H9 (cell line): ENCODE data around the gene OR10A3. TPM values are rescaled to one million over a fixed set of nuclear protein-coding genes. Genes with fewer than 3 reads are reported as not detected.

ENCODE experiments used
- DNase-seq: peaks from one replicate; pipeline ENCODE4 v3.0.0-alpha.2; 2017
- H2AFZ ChIP-seq: one replicate; pipeline ENCODE4 v1.6.1; 2013; ENCODE audit warnings: mild to moderate bottlenecking, low read length, control low read depth, moderate library complexity
- H2AK5ac ChIP-seq: 2 replicates; pipeline ENCODE4 v1.6.1; 2013; ENCODE audit warnings: low read length, control low read depth, mixed read lengths; ENCODE audit not compliant: insufficient read length
- H2BK120ac ChIP-seq: one replicate; pipeline ENCODE4 v1.6.1; 2013; ENCODE audit warnings: low read depth, mild to moderate bottlenecking, low read length, control low read depth, inconsistent platforms; ENCODE audit not compliant: poor library complexity, severe bottlenecking
- H2BK12ac ChIP-seq: 2 replicates; pipeline ENCODE4 v1.6.1; 2013; ENCODE audit warnings: low read length, control low read depth, mixed read lengths, low read depth; ENCODE audit not compliant: insufficient read length
- H2BK15ac ChIP-seq: 2 replicates; pipeline ENCODE4 v1.6.1; 2013; ENCODE audit warnings: low read depth, low read length, control low read depth
- H2BK20ac ChIP-seq: one replicate; pipeline ENCODE4 v1.6.1; 2013; ENCODE audit warnings: low read depth, mild to moderate bottlenecking, low read length, control low read depth, inconsistent platforms; ENCODE audit not compliant: poor library complexity, severe bottlenecking
- H2BK5ac ChIP-seq: 2 replicates; pipeline ENCODE4 v1.6.1; 2013; ENCODE audit warnings: low read length, control low read depth, mixed read lengths; ENCODE audit not compliant: insufficient read length
- H3K14ac ChIP-seq: 2 replicates; pipeline ENCODE4 v1.6.1; 2013; ENCODE audit warnings: low read length, control low read depth; ENCODE audit not compliant: insufficient read depth
- H3K18ac ChIP-seq: 2 replicates; pipeline ENCODE4 v1.6.1; 2013; ENCODE audit warnings: low read depth, mild to moderate bottlenecking, mixed read lengths, low read length, control low read depth; ENCODE audit not compliant: insufficient read length
- H3K23ac ChIP-seq: 2 replicates; pipeline ENCODE4 v1.6.1; 2013; ENCODE audit warnings: low read length, control low read depth, mixed read lengths, low read depth; ENCODE audit not compliant: insufficient read length
- H3K23me2 ChIP-seq: 2 replicates; pipeline ENCODE4 v1.6.1; 2013; ENCODE audit warnings: low read depth, mild to moderate bottlenecking, mixed read lengths, low read length, control low read depth; ENCODE audit not compliant: insufficient read length, poor library complexity, severe bottlenecking
- H3K27ac ChIP-seq: 2 replicates; pipeline ENCODE4 v1.5.1; 2013; ENCODE audit warnings: low read length, control low read depth, mixed read lengths, low read depth; ENCODE audit not compliant: insufficient read length
- H3K27me3 ChIP-seq: 2 replicates; pipeline ENCODE4 v1.6.1; 2013; ENCODE audit warnings: low read length, control low read depth, inconsistent platforms; ENCODE audit not compliant: insufficient read depth
- H3K4ac ChIP-seq: 2 replicates; pipeline ENCODE4 v1.6.1; 2013; ENCODE audit warnings: low read depth, mild to moderate bottlenecking, control low read depth, inconsistent platforms, low read length, moderate library complexity
- H3K4me1 ChIP-seq: 2 replicates; pipeline ENCODE4 v1.6.1; 2013; ENCODE audit warnings: low read length, control low read depth, inconsistent platforms; ENCODE audit not compliant: insufficient read depth
- H3K4me2 ChIP-seq: 2 replicates; pipeline ENCODE4 v1.6.1; 2013; ENCODE audit warnings: low read length, control low read depth, mixed read lengths; ENCODE audit not compliant: insufficient read length, insufficient read depth
- H3K56ac ChIP-seq: 2 replicates; pipeline ENCODE4 v1.6.1; 2013; ENCODE audit warnings: low read depth, mild to moderate bottlenecking, mixed read lengths, low read length, control low read depth; ENCODE audit not compliant: insufficient read length
- H3K79me1 ChIP-seq: 2 replicates; pipeline ENCODE4 v1.6.1; 2013; ENCODE audit warnings: low read depth, mild to moderate bottlenecking, moderate library complexity, low read length, control low read depth, inconsistent platforms; ENCODE audit not compliant: insufficient read depth, poor library complexity, severe bottlenecking
- H3K79me2 ChIP-seq: 2 replicates; pipeline ENCODE4 v1.6.1; 2013; ENCODE audit warnings: low read length, control low read depth, inconsistent platforms; ENCODE audit not compliant: insufficient read depth
- H3K9ac ChIP-seq: 2 replicates; pipeline ENCODE4 v1.6.1; 2013; ENCODE audit warnings: low read length, control low read depth, mixed read lengths; ENCODE audit not compliant: insufficient read length; ENCODE audit errors: extremely low read depth
- H3K9me3 ChIP-seq: one replicate; pipeline ENCODE4 v1.6.1; 2013; ENCODE audit warnings: low read depth, low read length, inconsistent platforms; ENCODE audit not compliant: control insufficient read depth
- H3T11ph ChIP-seq: one replicate; pipeline ENCODE4 v1.6.1; 2013; ENCODE audit warnings: mild to moderate bottlenecking, low read length, control low read depth, inconsistent platforms
- H4K20me1 ChIP-seq: one replicate; pipeline ENCODE4 v1.6.1; 2013; ENCODE audit not compliant: control insufficient read depth, insufficient read length, insufficient read depth
- H4K5ac ChIP-seq: 2 replicates; pipeline ENCODE4 v1.6.1; 2013; ENCODE audit warnings: low read depth, mild to moderate bottlenecking, mixed read lengths, low read length, control low read depth; ENCODE audit not compliant: insufficient read length
- H4K8ac ChIP-seq: replicated peaks from 2 replicates; pipeline ENCODE4 v1.6.1; 2013; ENCODE audit warnings: low read length, control low read depth, mixed read lengths, low read depth; ENCODE audit not compliant: insufficient read length
- H4K91ac ChIP-seq: 2 replicates; pipeline ENCODE4 v1.6.1; 2013; ENCODE audit warnings: low read depth, mild to moderate bottlenecking, moderate library complexity, mixed read lengths, low read length, control low read depth; ENCODE audit not compliant: insufficient read length
- H3K27ac Mint-ChIP-seq, 3 experiments: 2 replicates in 2 of 3; 3 replicates in 1 of 3; pipeline ENCODE4 v1.8.0; 2020 to 2021; ENCODE audit warnings: mixed read lengths in 3 of 3, mild to moderate bottlenecking in 1 of 3, moderate library complexity in 1 of 3
- H3K27me3 Mint-ChIP-seq: 2 replicates; pipeline ENCODE4 v1.8.0; 2021; ENCODE audit warnings: low read depth, mild to moderate bottlenecking, moderate library complexity, mixed read lengths
- H3K36me3 Mint-ChIP-seq, 3 experiments: 2 replicates in 2 of 3; 3 replicates in 1 of 3; pipeline ENCODE4 v1.8.0; 2020 to 2021; ENCODE audit warnings: low read depth in 3 of 3, mixed read lengths in 3 of 3; ENCODE audit not compliant: insufficient read depth in 1 of 3
- H3K4me1 Mint-ChIP-seq, 2 experiments: 2 replicates each; pipeline ENCODE4 v1.8.0; 2020; ENCODE audit warnings: mixed read lengths in 2 of 2
- H3K4me3 Mint-ChIP-seq, 2 experiments: 2 replicates in 1 of 2; 3 replicates in 1 of 2; pipeline ENCODE4 v1.8.0; 2020 to 2021; ENCODE audit warnings: mild to moderate bottlenecking in 2 of 2, mixed read lengths in 2 of 2, moderate library complexity in 1 of 2
- H3K9me3 Mint-ChIP-seq, 2 experiments: 2 replicates in 1 of 2; 3 replicates in 1 of 2; pipeline ENCODE4 v1.8.0; 2020; ENCODE audit warnings: mild to moderate bottlenecking in 2 of 2, mixed read lengths in 2 of 2, moderate library complexity in 1 of 2
- WGBS: extraction: QIAGEN DNeasy Blood & Tissue Kit; methylation state at CpG from one replicate; pipeline ENCODE4 v1.1.7; 2013; ENCODE audit warnings: missing lambda C conversion rate, low lambda C conversion rate, mixed read lengths; ENCODE audit not compliant: insufficient read length; ENCODE audit errors: extremely low coverage; 5-methylcytosine and 5-hydroxymethylcytosine counted together
- total RNA-seq: library from RNA; stranded (reverse); gene quantifications from 2 replicates; pipeline ENCODE4 v1.2.1, GENCODE V29; 2021
- TF ChIP-seq, protein P1 (sequence below): fragments of 200-600 bp; sonication (generic); conservative IDR thresholded peaks from 3 replicates; pipeline ENCODE4 v1.8.0; 2021; ENCODE audit warnings: antibody characterized with exemption, mild to moderate bottlenecking

Gene OR10A3
- total RNA-seq, 1 experiment from 2014 or later, result not detected

DNA sequence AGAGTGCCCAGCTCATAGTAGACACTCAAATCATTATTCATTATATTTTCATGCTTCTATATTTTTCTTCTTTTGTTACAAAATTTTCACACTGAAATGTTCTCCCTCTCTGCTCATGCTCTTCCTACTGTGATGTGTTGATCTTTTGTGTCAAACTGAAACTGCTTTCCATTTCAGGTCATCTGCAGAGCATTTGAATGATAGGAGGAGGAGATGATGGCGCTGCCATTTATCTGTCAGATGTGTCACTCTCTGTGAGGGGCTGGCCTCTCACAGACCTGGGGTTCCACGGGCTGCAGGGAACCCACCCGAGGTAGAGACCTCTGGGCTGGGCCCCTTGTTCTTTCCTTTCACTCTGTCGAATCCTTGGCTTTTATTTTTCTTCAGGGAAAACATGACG, 51.5 kb downstream of the OR10A3 start:
- H4K8ac ChIP-seq, result no peak overlapping the region
- no peak overlapping the region for H4K91ac ChIP-seq
- no peak overlapping the region for H2BK12ac ChIP-seq
- no peak overlapping the region for H3K27ac Mint-ChIP-seq
- H3K18ac ChIP-seq, result no peak overlapping the region
- H4K20me1 ChIP-seq, result no peaks in the 10 kb centered on the region
- H2BK120ac ChIP-seq, result no peak overlapping the region
- H4K5ac ChIP-seq, result no peak overlapping the region
- H3K9me3 ChIP-seq, result no peaks in the 10 kb centered on the region
- H3K4ac ChIP-seq, result no peak overlapping the region
- H3K23ac ChIP-seq, result no peak overlapping the region
- no peaks in the 10 kb centered on the region for H3K27me3 ChIP-seq
- no peak overlapping the region for H2AFZ ChIP-seq
- no peak overlapping the region for H3K14ac ChIP-seq
- H3K79me1 ChIP-seq, result no peaks in the 10 kb centered on the region
- no peak overlapping the region for H3K9ac ChIP-seq
- H3T11ph ChIP-seq, result no peak overlapping the region
- WGBS, result no CpG with 5 or more reads among the region's 5 CpGs
- no peaks in the 10 kb centered on the region for H3K27me3 Mint-ChIP-seq
- H2BK20ac ChIP-seq, result no peak overlapping the region
- no peaks in the 10 kb centered on the region for H3K23me2 ChIP-seq
- TF ChIP-seq, protein P1, sequence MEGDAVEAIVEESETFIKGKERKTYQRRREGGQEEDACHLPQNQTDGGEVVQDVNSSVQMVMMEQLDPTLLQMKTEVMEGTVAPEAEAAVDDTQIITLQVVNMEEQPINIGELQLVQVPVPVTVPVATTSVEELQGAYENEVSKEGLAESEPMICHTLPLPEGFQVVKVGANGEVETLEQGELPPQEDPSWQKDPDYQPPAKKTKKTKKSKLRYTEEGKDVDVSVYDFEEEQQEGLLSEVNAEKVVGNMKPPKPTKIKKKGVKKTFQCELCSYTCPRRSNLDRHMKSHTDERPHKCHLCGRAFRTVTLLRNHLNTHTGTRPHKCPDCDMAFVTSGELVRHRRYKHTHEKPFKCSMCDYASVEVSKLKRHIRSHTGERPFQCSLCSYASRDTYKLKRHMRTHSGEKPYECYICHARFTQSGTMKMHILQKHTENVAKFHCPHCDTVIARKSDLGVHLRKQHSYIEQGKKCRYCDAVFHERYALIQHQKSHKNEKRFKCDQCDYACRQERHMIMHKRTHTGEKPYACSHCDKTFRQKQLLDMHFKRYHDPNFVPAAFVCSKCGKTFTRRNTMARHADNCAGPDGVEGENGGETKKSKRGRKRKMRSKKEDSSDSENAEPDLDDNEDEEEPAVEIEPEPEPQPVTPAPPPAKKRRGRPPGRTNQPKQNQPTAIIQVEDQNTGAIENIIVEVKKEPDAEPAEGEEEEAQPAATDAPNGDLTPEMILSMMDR, result no peak
- H2AK5ac ChIP-seq, result no peak overlapping the region
- H3K27ac ChIP-seq, result no peak overlapping the region
- no peak overlapping the region for H2BK5ac ChIP-seq
- H3K79me2 ChIP-seq, result no peaks in the 10 kb centered on the region
- DNase-seq, result no peak
- H3K9me3 Mint-ChIP-seq, result no peaks in the 10 kb centered on the region
- no peaks in the 10 kb centered on the region for H3K36me3 Mint-ChIP-seq
- no peak overlapping the region for H2BK15ac ChIP-seq
- no peak overlapping the region for H3K4me2 ChIP-seq
- no peak overlapping the region for H3K56ac ChIP-seq
- H3K4me3 Mint-ChIP-seq, result no peak overlapping the region
- H3K4me1 Mint-ChIP-seq, result peaks cover 4 to 6% of the 10 kb centered on the region in 2 experiments
- no peaks in the 10 kb centered on the region; the same call in 1 of the 2 replicates for H3K4me1 ChIP-seq

Other genes starting within 250 kb of the OR10A3 start
- gene OVCH2, start 235.2 kb downstream of the OR10A3 start, total RNA-seq, result 0.44 and 0.46 TPM in 2 replicates
- not detected in 2 replicates for gene OR5P2, start 144.8 kb downstream of the OR10A3 start, total RNA-seq
- not detected in 2 replicates for gene OR5P3, start 110.9 kb downstream of the OR10A3 start, total RNA-seq
- gene OR10A6, start 10.4 kb downstream of the OR10A3 start, total RNA-seq, result not detected in 2 replicates
- gene NLRP10, start 23.7 kb upstream of the OR10A3 start, total RNA-seq, result not detected in 2 replicates
- gene EIF3F, start 45.6 kb upstream of the OR10A3 start, total RNA-seq, result 346 and 348 TPM in 2 replicates
- gene TUB, start 139.5 kb upstream of the OR10A3 start, total RNA-seq, result 14.8 and 14.9 TPM in 2 replicates
- gene RIC3, start 227.3 kb upstream of the OR10A3 start, total RNA-seq, result 19.9 and 23.7 TPM in 2 replicates